Left renal pelvis (tissue), 4 donors: Measurements from ENCODE around the gene RPL41. TPM values are rescaled to one million over a fixed set of nuclear protein-coding genes. Genes with fewer than 3 reads are reported as not detected.
"Not testable (repeated sequence)": the region's sequence is repeated elsewhere in the genome, so short reads cannot be mapped to it uniquely, and the experiment has no call there.

Source experiments
- DNase-seq, 4 donors: peaks; one replicate each; pipeline ENCODE4 v3.0.0-alpha.2; 2013; ENCODE audit warnings: low read depth in 4 of 4, low spot score in 3 of 4
- polyA plus RNA-seq, 4 donors: library from polyadenylated mRNA; unstranded; fragments of 120-200 nt; gene quantifications; one replicate each; pipeline ENCODE4 v1.2.1, GENCODE V29; 2013; ENCODE audit not compliant: insufficient read length in 4 of 4

RPL41 gene
- polyA plus RNA-seq, 4 donors, result 4,554 to 5,864 (median 4,890) TPM

DNA sequence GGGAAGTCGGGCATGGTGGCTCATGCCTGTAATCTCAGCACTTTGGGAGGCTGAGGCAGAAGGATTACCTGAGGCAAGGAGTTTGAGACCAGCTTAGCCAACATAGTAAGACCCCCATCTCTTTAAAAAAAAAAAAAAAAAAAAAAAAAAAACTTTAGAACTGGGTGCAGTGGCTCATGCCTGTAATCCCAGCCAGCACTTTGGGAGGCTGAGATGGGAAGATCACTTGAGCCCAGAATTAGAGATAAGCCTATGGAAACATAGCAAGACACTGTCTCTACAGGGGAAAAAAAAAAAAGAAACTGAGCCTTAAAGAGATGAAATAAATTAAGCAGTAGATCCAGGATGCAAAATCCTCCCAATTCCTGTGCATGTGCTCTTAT is 13.8 kb upstream of the RPL41 start:
- DNase-seq, result no peak

DNA sequence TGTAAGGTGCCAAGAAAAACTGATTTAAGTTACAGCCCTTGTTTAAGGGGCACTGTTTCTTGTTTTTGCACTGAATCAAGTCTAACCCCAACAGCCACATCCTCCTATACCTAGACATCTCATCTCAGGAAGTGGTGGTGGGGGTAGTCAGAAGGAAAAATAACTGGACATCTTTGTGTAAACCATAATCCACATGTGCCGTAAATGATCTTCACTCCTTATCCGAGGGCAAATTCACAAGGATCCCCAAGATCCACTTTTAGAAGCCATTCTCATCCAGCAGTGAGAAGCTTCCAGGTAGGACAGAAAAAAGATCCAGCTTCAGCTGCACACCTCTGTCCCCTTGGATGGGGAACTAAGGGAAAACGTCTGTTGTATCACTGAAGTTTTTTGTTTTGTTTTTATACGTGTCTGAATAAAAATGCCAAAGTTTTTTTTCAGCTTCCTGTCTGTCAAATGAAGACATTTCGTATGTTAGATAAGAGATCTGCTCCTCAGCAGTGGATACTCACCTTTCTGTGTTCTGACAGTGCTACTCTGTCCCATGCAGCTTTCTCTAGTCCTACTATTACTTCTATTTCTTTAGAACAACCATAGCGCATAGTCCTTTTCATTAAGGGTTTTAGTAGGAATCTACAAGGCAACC is 13.2 kb upstream of the RPL41 start:
- DNase-seq, result no peak

- no peak for DNase-seq
Measured at GRCh38 chr12:56103823-56104108, 12.7 kb upstream of the RPL41 start.

DNA sequence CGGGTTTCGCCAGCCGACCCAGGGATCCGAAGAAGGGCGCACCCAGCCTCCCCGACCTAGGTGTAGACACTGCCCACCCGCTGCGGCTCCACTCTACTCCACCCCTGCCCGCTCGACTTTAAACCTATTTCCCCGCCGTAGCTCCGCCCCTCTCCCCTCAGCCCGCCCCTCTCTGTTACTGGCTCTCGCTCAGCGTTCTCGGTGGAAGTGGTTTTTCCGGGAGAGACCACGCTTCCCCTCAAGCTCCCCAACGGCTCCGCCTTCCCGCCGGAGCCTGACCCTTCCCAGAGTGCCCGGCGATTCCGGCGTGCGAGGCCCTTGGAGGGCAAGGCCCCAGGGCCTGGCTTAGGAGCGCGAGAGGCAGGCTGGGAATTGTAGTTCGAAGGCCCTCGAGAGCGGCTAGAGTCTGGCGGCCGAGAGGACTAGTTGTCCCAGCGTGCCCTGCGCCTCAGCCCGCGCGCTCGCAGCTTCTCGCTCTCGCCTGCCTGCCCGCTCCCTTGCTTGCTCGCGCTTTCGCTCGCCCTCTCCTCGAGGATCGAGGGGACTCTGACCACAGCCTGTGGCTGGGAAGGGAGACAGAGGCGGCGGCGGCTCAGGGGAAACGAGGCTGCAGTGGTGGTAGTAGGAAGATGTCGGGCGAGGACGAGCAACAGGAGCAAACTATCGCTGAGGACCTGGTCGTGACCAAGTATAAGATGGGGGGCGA is 12.2 kb upstream of the RPL41 start, which contains the start of gene PA2G4:
PA2G4 (plus strand) TSS at position 451 of the 706 bp plus-strand sequence; CDS start at position 630, 179 bp downstream.
- DNase-seq, result peak; percentile 95 to 98 (median 97)

DNA sequence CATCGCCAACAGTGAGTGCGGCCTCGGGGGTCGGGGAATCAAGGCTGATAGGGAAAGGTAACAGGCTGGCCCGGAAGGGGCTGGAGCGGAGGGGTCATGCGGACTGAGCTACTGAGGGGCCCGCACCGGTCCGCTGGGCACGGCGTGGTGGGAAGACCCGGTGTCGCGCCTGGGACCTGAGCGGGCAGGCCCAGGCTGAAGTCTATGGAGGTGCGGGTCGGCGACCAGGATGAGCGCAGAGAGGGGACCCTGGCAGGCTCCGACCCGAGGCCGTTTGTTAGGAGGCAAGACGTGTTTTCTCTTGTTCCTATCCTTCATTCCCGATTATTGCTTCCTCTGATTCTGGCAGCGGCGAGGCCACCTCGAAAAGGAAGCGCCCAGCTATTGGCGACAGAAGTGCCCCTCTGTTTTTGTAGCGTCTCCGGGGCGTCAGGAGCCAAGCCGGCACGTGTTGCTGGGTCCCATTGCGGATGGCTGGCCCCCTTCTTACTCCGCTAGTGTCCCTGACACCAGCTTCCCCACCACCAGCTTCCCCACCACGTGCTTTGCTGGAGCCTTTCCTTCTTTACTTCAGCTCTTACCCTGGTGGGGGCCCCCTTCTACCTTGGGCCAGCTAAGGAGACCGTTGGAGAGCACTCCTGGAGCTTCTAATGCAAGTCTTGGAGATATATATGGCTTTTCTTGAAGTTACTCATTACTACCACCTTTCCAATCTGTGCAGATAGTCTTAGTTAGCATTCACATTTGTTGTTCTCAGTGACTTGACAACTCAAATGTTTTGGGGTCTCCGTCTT is 11.4 kb upstream of the RPL41 start:
- DNase-seq, result no peak

DNA sequence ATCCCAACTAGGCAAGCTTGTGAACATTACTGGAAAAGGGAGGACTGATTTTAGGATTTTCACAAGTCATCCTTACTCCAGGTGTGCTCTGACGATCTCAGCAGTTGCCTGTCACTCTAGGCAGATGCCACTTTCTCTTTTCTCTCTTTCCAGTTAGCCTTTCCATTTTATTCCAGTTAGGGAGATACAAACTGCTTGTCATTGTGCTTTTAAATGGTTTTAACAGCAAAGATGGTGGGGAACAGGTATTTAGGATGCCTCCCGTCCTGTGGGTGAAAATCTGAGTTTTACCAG is 10.9 kb upstream of the RPL41 start:
- no peak for DNase-seq

DNA sequence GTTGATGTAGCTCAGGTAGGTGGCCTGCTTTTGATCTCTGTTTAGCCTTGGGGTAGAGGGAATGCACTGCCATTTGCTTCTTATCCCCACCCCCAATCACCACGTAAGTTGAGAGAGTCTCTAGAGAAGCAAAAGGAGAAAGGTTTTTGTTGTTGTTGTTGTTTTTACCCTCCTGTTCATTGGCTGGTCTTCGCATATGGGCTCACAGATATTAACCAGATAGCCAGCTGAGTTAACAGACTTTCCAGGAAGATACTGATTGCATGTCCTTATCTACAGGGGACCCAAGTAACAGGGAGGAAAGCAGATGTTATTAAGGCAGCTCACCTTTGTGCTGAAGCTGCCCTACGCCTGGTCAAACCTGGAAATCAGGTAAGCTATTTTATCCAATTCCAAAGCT is 9.2 kb upstream of the RPL41 start:
- DNase-seq, result no peak

DNA sequence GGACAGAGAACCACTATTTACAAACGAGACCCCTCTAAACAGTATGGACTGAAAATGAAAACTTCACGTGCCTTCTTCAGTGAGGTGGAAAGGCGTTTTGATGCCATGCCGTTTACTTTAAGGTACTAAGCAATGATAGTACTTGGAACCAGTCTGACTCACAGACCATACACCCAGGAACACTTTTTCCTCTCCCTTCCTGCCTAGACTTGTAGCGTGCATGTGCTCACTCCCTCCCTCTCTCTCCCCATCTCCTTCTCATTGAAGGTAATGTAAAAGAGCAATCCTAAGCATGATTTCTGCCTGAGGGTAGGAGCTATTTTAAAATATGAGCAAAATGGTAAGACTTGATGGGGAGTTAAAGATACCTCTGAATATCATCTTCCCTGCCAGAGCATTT is 5.9 kb upstream of the RPL41 start:
- DNase-seq, result no peak

DNA sequence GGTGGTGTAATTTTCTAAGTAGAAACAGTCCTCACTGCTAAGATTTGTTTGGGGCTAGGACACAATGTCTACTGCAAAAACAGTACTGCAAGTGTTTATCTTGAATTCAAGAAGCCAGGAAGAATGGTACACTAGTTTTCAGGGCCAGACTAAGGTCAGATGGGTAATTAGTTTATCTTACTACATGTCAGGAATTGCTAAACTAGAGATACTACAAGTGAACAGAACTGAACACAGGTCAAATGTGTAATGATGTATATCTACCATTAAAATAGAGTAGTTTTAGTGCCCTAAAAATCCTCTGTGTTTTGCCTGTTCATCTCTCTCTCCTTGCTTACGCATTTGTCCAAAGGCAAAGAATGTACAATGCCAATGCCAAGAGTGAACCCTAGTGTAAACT is 2.3 kb upstream of the RPL41 start:
- DNase-seq, result no peak

- no peak for DNase-seq
Measured at GRCh38 chr12:56115329-56115728, 1.1 kb upstream of the RPL41 start.

DNA sequence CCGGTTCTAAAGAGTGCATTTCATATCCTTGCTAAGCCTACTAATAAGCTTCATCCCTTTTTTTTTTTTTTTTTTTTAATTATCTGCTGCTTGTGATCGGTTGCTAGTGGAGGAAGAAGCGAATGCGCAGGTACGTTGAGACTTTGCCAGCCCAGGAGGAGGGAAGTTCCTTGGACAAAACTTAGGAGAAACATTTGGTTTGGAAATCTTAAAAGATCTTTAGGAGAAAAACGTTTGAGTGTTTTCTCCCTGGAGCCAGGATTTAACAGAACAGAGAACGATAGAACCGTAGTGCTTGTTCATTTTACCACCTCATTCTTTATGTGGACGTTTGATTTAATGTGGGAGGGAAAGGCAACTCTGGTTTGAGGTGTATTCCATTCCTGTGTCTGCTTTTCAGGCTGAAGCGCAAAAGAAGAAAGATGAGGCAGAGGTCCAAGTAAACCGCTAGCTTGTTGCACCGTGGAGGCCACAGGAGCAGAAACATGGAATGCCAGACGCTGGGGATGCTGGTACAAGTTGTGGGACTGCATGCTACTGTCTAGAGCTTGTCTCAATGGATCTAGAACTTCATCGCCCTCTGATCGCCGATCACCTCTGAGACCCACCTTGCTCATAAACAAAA is 761 bp downstream of the RPL41 start:
- not testable (repeated sequence) for DNase-seq

- DNase-seq, result peak; percentile 96 to 99 (median 98)
Measured at GRCh38 chr12:56117778-56118687, 1.6 kb downstream of the RPL41 start, which contains the start of gene ZC3H10. ZC3H10 (plus strand) TSS chr12:56118266; CDS start chr12:56120563, 2,297 bp downstream.

- DNase-seq, result no peak
Measured at GRCh38 chr12:56118688-56119357, 2.4 kb downstream of the RPL41 start.

- peak in 2 of 4 donors; percentile 66 to 83 for DNase-seq
Measured at GRCh38 chr12:56119361-56119796, 2.9 kb downstream of the RPL41 start.

DNA sequence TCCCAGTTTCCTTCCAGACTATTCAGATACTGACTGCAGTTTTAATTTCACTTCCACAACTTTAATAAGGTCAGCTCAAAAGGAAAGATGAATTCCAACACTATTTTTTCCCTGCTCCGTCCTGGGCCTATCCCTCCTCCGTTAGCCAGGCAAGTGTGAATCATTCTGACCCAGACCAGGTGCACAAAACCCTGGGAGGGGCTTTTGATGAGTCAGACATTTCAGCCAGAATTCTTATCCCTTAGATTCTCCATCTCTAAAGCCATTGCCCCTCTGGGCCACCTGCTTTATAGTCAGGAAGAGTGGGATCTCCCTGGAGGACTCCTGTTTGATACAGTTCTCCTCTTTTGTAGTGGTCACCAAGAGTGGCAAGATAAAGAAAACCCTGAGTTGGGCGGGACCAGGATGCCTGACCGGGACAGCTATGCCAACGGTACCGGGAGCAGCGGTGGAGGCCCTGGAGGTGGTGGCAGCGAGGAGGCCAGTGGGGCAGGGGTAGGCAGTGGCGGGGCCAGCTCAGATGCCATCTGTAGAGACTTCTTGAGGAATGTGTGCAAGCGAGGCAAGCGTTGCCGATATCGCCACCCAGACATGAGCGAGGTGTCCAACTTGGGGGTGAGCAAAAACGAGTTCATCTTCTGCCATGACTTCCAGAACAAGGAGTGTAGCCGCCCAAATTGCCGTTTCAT is 3.9 kb downstream of the RPL41 start:
- DNase-seq, result no peak

DNA sequence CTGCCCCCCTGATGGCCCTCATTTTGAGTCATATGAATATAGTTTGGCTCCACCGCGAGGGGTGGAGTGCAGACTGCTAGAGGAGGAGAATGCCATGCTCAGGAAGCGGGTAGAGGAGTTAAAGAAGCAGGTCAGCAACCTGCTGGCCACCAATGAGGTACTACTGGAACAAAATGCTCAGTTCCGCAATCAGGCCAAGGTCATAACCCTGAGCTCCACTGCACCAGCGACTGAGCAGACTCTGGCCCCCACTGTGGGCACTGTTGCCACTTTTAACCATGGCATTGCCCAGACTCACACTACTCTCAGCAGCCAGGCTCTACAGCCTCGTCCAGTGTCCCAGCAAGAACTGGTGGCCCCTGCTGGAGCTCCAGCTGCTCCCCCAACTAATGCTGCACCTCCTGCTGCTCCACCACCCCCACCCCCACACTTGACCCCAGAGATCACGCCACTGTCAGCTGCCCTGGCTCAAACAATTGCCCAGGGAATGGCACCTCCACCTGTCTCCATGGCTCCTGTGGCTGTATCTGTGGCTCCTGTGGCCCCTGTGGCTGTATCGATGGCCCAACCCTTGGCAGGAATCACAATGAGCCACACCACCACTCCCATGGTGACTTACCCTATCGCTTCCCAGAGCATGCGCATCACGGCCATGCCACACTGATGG is 4.9 kb downstream of the RPL41 start:
- no peak for DNase-seq

- DNase-seq, result no peak
Measured at GRCh38 chr12:56122637-56123036, 6.2 kb downstream of the RPL41 start.

GRCh38 chr12:56124133-56124532 is 7.7 kb downstream of the RPL41 start:
- DNase-seq, result no peak
